BLaER1 treated with 17β-estradiol and CSF1 and Interleukin-3, amounts not matched to agents 10 nM and 100 nM (cell line): ENCODE measurements around the gene DUS2.
"Not testable (repeated sequence)": the region's sequence is repeated elsewhere in the genome, so short reads cannot be mapped to it uniquely, and the experiment has no call there.

Experiments
- H3K27ac ChIP-seq, 11 experiments: shearing (Covaris generic); formaldehyde crosslinking; 2 replicates each; pipeline ENCODE4 v1.8.1; 2022
- H3K27me3 ChIP-seq, 11 experiments: shearing (Covaris generic); formaldehyde crosslinking; 2 replicates each; pipeline ENCODE4 v1.8.1; 2022
- H3K36me3 ChIP-seq, 11 experiments: shearing (Covaris generic); formaldehyde crosslinking; 2 replicates each; pipeline ENCODE4 v1.8.1; 2022
- H3K4me1 ChIP-seq, 10 experiments: shearing (Covaris generic); formaldehyde crosslinking; 2 replicates each; pipeline ENCODE4 v1.8.1; 2022
- H3K4me2 ChIP-seq, 11 experiments: shearing (Covaris generic); formaldehyde crosslinking; 2 replicates each; pipeline ENCODE4 v1.8.1; 2022
- H3K4me3 ChIP-seq, 10 experiments: shearing (Covaris generic); formaldehyde crosslinking; 2 replicates each; pipeline ENCODE4 v1.8.1; 2022
- H3K9ac ChIP-seq, 11 experiments: shearing (Covaris generic); formaldehyde crosslinking; 2 replicates each; pipeline ENCODE4 v1.8.1; 2022
- H3K9me3 ChIP-seq, 11 experiments: shearing (Covaris generic); formaldehyde crosslinking; replicated peaks in 1 of 11; 2 replicates each; pipeline ENCODE4 v1.8.1; 2022
- H4K20me1 ChIP-seq, 11 experiments: shearing (Covaris generic); formaldehyde crosslinking; 2 replicates each; pipeline ENCODE4 v1.8.1; 2022
- Cebpa-rat ChIP-seq, 11 experiments: shearing (Covaris generic); IDR thresholded peaks; 2 replicates each; pipeline ENCODE4 v1.8.1; 2022

Gene DUS2

GRCh38 chr16:67995423-67995822 is 27.7 kb upstream of the DUS2 start:
- Histone ChIP-seq H3K27ac (peak overlapping the region in 4 of 11 experiments; percentile 56 to 86 (median 83); a peak in 8 of 22 replicates), H3K36me3 (peaks cover 0 to 12% (median 0%) of the 10 kb centered on the region in 11 experiments; a peak in 2 of 22 replicates), H3K4me3 (no peak overlapping the region), H4K20me1 (peaks cover 0 to 19% (median 0%) of the 10 kb centered on the region in 11 experiments; a peak in 1 of 22 replicates), H3K9me3 (peaks cover 0 to 12% (median 9%) of the 10 kb centered on the region in 11 experiments; a peak in 14 of 22 replicates), H3K9ac (peak overlapping the region in 3 of 11 experiments; percentile 20 to 52 (median 49); a peak in 4 of 22 replicates), H3K4me1 (peaks cover 50 to 82% (median 66%) of the 10 kb centered on the region in 10 experiments), H3K4me2 (peak overlapping the region in 6 of 11 experiments; percentile 1 to 90 (median 78); a peak in 11 of 22 replicates), H3K27me3 (no peaks in the 10 kb centered on the region)
- no peak for TF ChIP-seq Cebpa-rat (IDR thresholded peaks at IDR 0.05)

GRCh38 chr16:67996666-67997065 is 26.4 kb upstream of the DUS2 start:
- peak overlapping the region in 1 of 11 experiments; percentile 53; a peak in 1 of 22 replicates for H3K9ac ChIP-seq
- TF ChIP-seq Cebpa-rat (IDR thresholded peaks at IDR 0.05), result no peak
- no peaks in the 10 kb centered on the region for H3K27me3 ChIP-seq
- peak overlapping the region in 2 of 11 experiments; percentile 73 to 88; a peak in 4 of 22 replicates for H3K4me2 ChIP-seq
- peaks cover 0 to 13% (median 0%) of the 10 kb centered on the region in 11 experiments; a peak in 1 of 22 replicates for H4K20me1 ChIP-seq
- H3K4me3 ChIP-seq, result no peak overlapping the region
- H3K9me3 ChIP-seq, result peaks cover 0 to 12% (median 9%) of the 10 kb centered on the region in 11 experiments; a peak in 14 of 22 replicates
- H3K27ac ChIP-seq, result peak overlapping the region in 3 of 11 experiments; percentile 30 to 86 (median 85); a peak in 5 of 22 replicates
- H3K4me1 ChIP-seq, result peaks cover 53 to 95% (median 70%) of the 10 kb centered on the region in 10 experiments
- peaks cover 0 to 5% (median 0%) of the 10 kb centered on the region in 11 experiments; a peak in 1 of 22 replicates for H3K36me3 ChIP-seq

DNA sequence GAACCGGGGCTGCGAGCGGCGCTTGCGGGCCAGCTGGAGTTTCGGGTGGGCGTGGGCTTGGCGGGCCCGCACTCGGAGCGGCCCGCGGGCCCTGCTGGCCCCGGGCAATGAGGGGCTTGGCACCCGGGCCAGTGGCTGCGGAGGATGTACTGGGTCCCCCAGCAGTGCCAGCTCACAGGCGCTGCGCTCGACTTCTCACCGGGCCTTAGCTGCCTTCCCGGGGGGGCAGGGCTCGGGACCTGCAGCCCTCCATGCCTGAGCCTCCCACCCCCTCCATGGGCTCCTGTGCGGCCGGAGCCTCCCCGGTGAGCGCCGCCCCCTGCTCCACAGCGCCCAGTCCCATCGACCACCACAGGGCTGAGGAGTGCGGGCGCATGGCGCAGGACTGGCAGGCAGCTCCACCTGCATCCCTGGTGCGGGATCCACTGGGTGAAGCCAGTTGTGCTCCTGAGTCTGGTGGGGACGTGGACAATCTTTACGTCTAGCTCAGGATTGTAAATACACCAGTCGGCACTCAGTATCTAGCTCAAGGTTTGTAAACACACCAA is 24.8 kb upstream of the DUS2 start:
- H3K9me3 ChIP-seq, result peaks cover 0 to 12% (median 9%) of the 10 kb centered on the region in 11 experiments; a peak in 14 of 22 replicates
- H3K4me2 ChIP-seq, result peak overlapping the region; percentile 48 to 92 (median 77); a peak in 21 of 22 replicates
- not testable (repeated sequence) for H3K36me3 ChIP-seq, H4K20me1 ChIP-seq, H3K27me3 ChIP-seq
- H3K9ac ChIP-seq, result peak overlapping the region in 2 of 11 experiments; percentile 67 to 79; a peak in 2 of 22 replicates
- peak overlapping the region in 9 of 11 experiments; percentile 65 to 87 (median 80); a peak in 16 of 22 replicates for H3K27ac ChIP-seq
- peaks cover 38 to 91% (median 55%) of the 10 kb centered on the region in 10 experiments for H3K4me1 ChIP-seq
- H3K4me3 ChIP-seq, result peak overlapping the region in 4 of 10 experiments; percentile 31 to 46 (median 44); a peak in 7 of 20 replicates

DNA sequence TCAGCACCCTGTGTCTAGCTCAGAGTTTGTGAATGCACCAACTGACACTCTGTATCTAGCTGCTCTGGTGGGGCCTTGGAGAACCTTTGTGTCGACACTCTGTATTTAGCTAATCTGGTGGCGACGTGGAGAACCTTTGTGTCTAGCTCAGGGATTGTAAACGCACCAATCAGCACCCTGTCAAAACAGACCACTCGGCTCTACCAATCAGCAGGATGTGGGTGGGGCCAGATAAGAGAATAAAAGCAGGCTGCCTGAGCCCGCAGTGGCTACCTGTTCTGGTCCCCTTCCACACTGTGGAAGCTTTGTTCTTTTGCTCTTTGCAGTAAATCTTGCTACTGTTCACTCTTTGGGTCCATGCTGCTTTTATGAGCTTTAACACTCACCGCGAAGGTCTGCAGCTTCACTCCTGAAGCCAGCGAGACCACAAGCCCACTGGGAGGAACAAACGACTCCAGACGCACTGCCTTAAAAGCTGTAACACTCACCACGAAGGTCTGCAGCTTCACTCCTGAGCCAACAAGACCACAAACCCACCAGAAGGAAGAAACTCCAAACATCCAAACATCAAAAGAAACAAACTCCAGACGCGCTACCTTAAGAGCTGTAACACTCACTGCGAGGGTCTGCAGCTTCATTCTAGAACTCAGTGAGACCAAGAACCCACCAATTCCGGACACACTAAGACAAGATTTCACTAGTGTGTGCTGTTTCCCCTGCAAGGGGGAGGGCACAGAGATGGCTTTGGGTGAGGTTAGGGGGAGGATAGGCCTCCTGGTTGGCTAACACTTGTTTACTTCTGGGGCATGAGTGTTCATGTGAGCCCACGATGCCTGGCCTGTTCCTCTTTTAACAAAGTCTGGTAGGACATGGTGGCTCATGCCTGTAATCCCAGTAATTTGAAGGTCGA is 24.1 kb upstream of the DUS2 start, which contains the start of gene DPEP2:
TSS of gene DPEP2 (minus strand) at position 706 of the 910 bp plus-strand sequence. CDS start 6,272 bp downstream, outside the sequence.
- Histone ChIP-seq H3K4me2 (peak within 1 kb of the TSS; percentile 48 to 92 (median 77)), H3K27ac (peak within 1 kb of the TSS; percentile 25 to 87 (median 79); a peak in 19 of 22 replicates), H3K4me3 (peak within 1 kb of the TSS in 7 of 10 experiments; percentile 1 to 48 (median 46); a peak in 12 of 20 replicates), H3K4me1 (peaks cover 31 to 84% (median 47%) of the 10 kb centered on the region in 10 experiments), H3K9me3 (peaks cover 0 to 12% (median 9%) of the 10 kb centered on the region in 11 experiments; a peak in 14 of 22 replicates), H3K9ac (peak within 1 kb of the TSS; percentile 3 to 79 (median 67); a peak in 17 of 22 replicates)
- H4K20me1 ChIP-seq, H3K27me3 ChIP-seq, H3K36me3 ChIP-seq: not testable (repeated sequence)

- H3K36me3 ChIP-seq, result no peaks in the 10 kb centered on the region
- H3K27ac ChIP-seq, result peak overlapping the region in 10 of 11 experiments; percentile 41 to 87 (median 80); a peak in 19 of 22 replicates
- TF ChIP-seq Cebpa-rat (IDR thresholded peaks at IDR 0.05), result no peak
- peak overlapping the region in 2 of 10 experiments; percentile 46 to 47; a peak in 2 of 20 replicates for H3K4me3 ChIP-seq
- H3K4me1 ChIP-seq, result peaks cover 26 to 82% (median 39%) of the 10 kb centered on the region in 10 experiments
- peaks cover 0 to 12% (median 9%) of the 10 kb centered on the region in 11 experiments; a peak in 14 of 22 replicates for H3K9me3 ChIP-seq
- H3K27me3 ChIP-seq, result no peaks in the 10 kb centered on the region
- H3K4me2 ChIP-seq, result peak overlapping the region; percentile 48 to 92 (median 77)
- H4K20me1 ChIP-seq, result no peaks in the 10 kb centered on the region
- H3K9ac ChIP-seq, result peak overlapping the region in 7 of 11 experiments; percentile 18 to 79 (median 69); a peak in 11 of 22 replicates
These were observed 23.1 kb upstream of the DUS2 start for GRCh38 chr16:67999985-68000384.

GRCh38 chr16:68000450-68000849 is 22.6 kb upstream of the DUS2 start:
- Histone ChIP-seq H3K27ac (peak overlapping the region in 8 of 11 experiments; percentile 65 to 87 (median 80); a peak in 14 of 22 replicates), H3K36me3 (no peaks in the 10 kb centered on the region), H3K4me2 (peak overlapping the region; percentile 48 to 92 (median 77)), H3K9me3 (peaks cover 0 to 12% (median 9%) of the 10 kb centered on the region in 11 experiments; a peak in 14 of 22 replicates), H3K9ac (peak overlapping the region in 4 of 11 experiments; percentile 67 to 79 (median 71); a peak in 5 of 22 replicates), H3K4me1 (peaks cover 26 to 82% (median 37%) of the 10 kb centered on the region in 10 experiments), H3K4me3 (peak overlapping the region in 1 of 10 experiments; percentile 46; a peak in 2 of 20 replicates), H4K20me1 (no peaks in the 10 kb centered on the region), H3K27me3 (no peaks in the 10 kb centered on the region)
- TF ChIP-seq Cebpa-rat (IDR thresholded peaks at IDR 0.05), result no peak

DNA sequence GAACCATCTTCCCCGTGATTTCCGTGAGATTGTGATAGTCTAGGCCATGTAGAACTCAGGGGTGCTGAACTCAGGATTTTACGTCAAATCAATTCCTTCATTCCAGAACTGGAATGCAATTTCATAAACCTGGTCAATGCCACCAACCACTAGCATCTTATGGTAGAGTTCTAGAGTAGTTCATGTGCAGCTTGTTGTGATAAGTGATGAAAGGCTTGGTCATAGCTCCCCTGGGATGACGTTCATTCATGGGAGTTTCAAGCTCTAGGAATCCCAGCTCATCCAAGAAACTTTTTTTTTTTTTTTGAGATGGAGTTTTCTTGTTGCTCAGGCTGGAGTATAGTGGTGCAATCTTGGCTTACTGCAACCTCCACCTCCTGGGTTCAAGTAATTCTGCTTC is 20.1 kb upstream of the DUS2 start:
- Histone ChIP-seq H3K9me3 (peaks cover 0 to 8% (median 6%) of the 10 kb centered on the region in 11 experiments; a peak in 14 of 22 replicates), H3K4me3 (no peak overlapping the region), H3K4me2 (no peak overlapping the region), H3K27ac (no peak overlapping the region), H3K9ac (no peak overlapping the region), H3K4me1 (peaks cover 26 to 82% (median 39%) of the 10 kb centered on the region in 10 experiments), H3K27me3 (no peaks in the 10 kb centered on the region), H4K20me1 (no peaks in the 10 kb centered on the region), H3K36me3 (no peaks in the 10 kb centered on the region)
- no peak for TF ChIP-seq Cebpa-rat (IDR thresholded peaks at IDR 0.05)

DNA sequence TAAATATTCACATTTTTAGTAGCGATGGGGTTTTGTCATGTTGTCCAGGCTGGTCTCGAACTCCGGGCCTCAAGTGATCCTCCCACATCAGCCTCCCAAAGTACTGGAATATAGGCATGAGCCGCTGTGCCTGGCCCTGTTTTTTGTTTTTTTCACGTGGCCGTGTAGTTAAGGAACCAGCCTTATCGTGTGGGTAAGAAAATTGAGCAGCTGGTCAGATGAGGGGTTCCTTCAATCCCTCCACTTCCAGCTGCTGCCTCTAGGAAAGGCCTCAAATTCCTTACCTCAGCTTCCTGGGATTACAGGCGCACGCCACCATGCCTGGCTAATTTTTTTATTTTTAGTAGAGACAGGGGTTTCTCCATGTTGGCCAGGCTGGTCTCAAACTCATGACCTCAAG is 17.9 kb upstream of the DUS2 start:
- Histone ChIP-seq H3K36me3 (no peaks in the 10 kb centered on the region), H3K27ac (peak overlapping the region in 8 of 11 experiments; percentile 9 to 90 (median 63); a peak in 12 of 22 replicates), H3K9me3 (no peaks in the 10 kb centered on the region), H3K4me2 (peak overlapping the region in 5 of 11 experiments; percentile 23 to 80 (median 49); a peak in 10 of 22 replicates), H3K9ac (peak overlapping the region in 5 of 11 experiments; percentile 50 to 79 (median 67); a peak in 11 of 22 replicates), H3K27me3 (no peaks in the 10 kb centered on the region), H4K20me1 (no peaks in the 10 kb centered on the region), H3K4me3 (no peak overlapping the region), H3K4me1 (peaks cover 5 to 76% (median 17%) of the 10 kb centered on the region in 10 experiments)
- no peak for TF ChIP-seq Cebpa-rat (IDR thresholded peaks at IDR 0.05)
